ENCODE measurements around the gene PRKG1. TPM values are rescaled to one million over a fixed set of nuclear protein-coding genes. Genes with fewer than 3 reads are reported as not detected.

The PRKG1 gene
- total and polyA plus RNA-seq, 2 of the 4 experiments (the other 2 are of a cell fraction) = 3.5 to 18.3 TPM

DNA sequence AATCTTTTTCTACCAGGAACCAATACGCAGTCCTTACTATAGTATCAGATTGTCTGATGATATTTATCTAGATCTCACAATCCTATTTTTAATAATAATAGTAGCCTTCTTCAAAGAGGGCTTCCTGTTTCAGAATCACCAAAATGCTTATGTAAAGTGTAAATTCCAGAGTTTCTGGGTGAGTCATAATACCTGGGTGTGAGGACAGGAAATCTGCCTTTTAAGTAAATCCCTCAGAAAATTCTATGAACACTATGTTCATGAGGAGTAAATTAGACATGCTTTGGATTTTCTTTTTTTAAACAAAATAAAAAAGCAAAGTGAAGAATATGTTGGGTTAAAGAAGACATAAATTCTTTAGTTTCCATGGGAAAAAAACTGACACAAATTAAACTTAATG, 1260.3 kb downstream of the PRKG1 start:
- Histone ChIP-seq H3K4me1 (ENCODE audit: control insufficient read depth, insufficient read depth, low read length) (peaks cover 3% of the 10 kb centered on the region), H4K5ac (ENCODE audit: low read depth, low read length) (no peak overlapping the region), H3K36me3 (ENCODE audit: control insufficient read depth, insufficient read depth, low read length) (no peaks in the 10 kb centered on the region), H3K9me1 (ENCODE audit: insufficient read depth, low read length) (peaks cover 3% of the 10 kb centered on the region; the same call in 1 of the 2 replicates), H3K4ac (ENCODE audit: low read depth, low read length) (no peak overlapping the region), H4K8ac (ENCODE audit: low read depth in 2 of 2, low read length in 2 of 2) (no peak overlapping the region; a peak in 2 of 4 replicates), H4K20me1 (ENCODE audit: insufficient read depth, low read length) (no peaks in the 10 kb centered on the region), H3K9me3 (ENCODE audit: control insufficient read depth, insufficient read depth, low read length) (no peaks in the 10 kb centered on the region), H2BK5ac (ENCODE audit: low read depth, low read length, poor library complexity, severe bottlenecking) (no peak overlapping the region), H2BK20ac (ENCODE audit: low read depth, low read length) (no peak overlapping the region), H3K27ac (ENCODE audit: insufficient read depth, low read length) (no peak overlapping the region), H3K4me3 (ENCODE audit: insufficient read depth, low read depth, low read length) (no peak overlapping the region), H2AFZ (replicated peaks; ENCODE audit: low read length, poor library complexity) (no peak overlapping the region), H2AK5ac (ENCODE audit: low read depth, low read length) (no peak overlapping the region), H3K23ac (ENCODE audit: low read depth, low read length) (no peak overlapping the region), H3K14ac (replicated peaks; ENCODE audit: low read depth, low read length) (no peak overlapping the region), H2BK15ac (ENCODE audit: low read depth, low read length) (no peak overlapping the region), H3K79me1 (ENCODE audit: low read depth in 1 of 2, low read length in 2 of 2) (no peaks in the 10 kb centered on the region), H3K4me2 (ENCODE audit: low read depth, low read length) (no peak overlapping the region), H3K27me3 (ENCODE audit: control insufficient read depth, insufficient read depth, low read length) (no peaks in the 10 kb centered on the region), H4K91ac (ENCODE audit: insufficient read depth, low read depth, low read length) (no peak overlapping the region), H3K18ac (ENCODE audit: low read depth, low read length) (no peak overlapping the region), H2BK120ac (ENCODE audit: low read depth, low read length) (no peak overlapping the region), H2AK9ac (replicated peaks; ENCODE audit: low read depth, low read length, poor library complexity) (no peak overlapping the region), H3K56ac (ENCODE audit: extremely low read depth, insufficient read depth, low read length) (no peak overlapping the region), H3K9ac (ENCODE audit: low read depth, low read length) (no peak overlapping the region)
- DNase-seq (peak; percentile 31), ATAC-seq (ENCODE audit: low read depth) (no peak)
- POLR2A ChIA-PET (ENCODE audit: unreplicated experiment) = no interaction called here
- WGBS, 2 experiments (ENCODE audit: extremely low coverage in 2 of 2, insufficient read length in 1 of 2) = no CpG with 5 or more reads among the region's 1 CpG
- in situ Hi-C loops (cut with MboI; ENCODE audit: low sequenced_read_pairs) = no loop called here
- dilution Hi-C loops (cut with HindIII; ENCODE audit: low sequenced_read_pairs, unreplicated experiment) = no loop called here
- CTCF ChIA-PET = interaction anchor here (0.7 to 1.8 kb wide), 2 partner anchors 12 to 110 kb away, joined by 3 to 4 read pairs; no protein-coding TSS in a partner anchor
- TF ChIP-seq NFE2L2 (IDR thresholded peaks at IDR 0.05; ENCODE audit: low read depth, low read length) (no peak), RAD21 (IDR thresholded peaks at IDR 0.05; ENCODE audit: low read length) (no peak), FOS (IDR thresholded peaks at IDR 0.05; ENCODE audit: low read depth, low read length) (no peak), RCOR1 (IDR thresholded peaks at IDR 0.05; ENCODE audit: insufficient replicate concordance, low read length) (no peak), RFX5 (IDR thresholded peaks at IDR 0.05; ENCODE audit: low read depth, low read length) (no peak), POLR2A (IDR thresholded peaks at IDR 0.05; ENCODE audit: low read depth, low read length) (no peak), CHD1 (IDR thresholded peaks at IDR 0.05; ENCODE audit: low read depth, low read length) (no peak), SMC3 (IDR thresholded peaks at IDR 0.05; ENCODE audit: low read depth, low read length) (no peak), BHLHE40 (IDR thresholded peaks at IDR 0.05; ENCODE audit: low read depth, low read length) (no peak), CEBPB (IDR thresholded peaks at IDR 0.05; ENCODE audit: low read depth, low read length) (no peak), MAFK (IDR thresholded peaks at IDR 0.05; ENCODE audit: low read depth, low read length) (no peak), MXI1 (IDR thresholded peaks at IDR 0.05; ENCODE audit: borderline replicate concordance, low read depth, low read length) (no peak), MAZ (IDR thresholded peaks at IDR 0.05; ENCODE audit: borderline replicate concordance, low read depth, low read length) (no peak)
- TF ChIP-seq, protein P1, sequence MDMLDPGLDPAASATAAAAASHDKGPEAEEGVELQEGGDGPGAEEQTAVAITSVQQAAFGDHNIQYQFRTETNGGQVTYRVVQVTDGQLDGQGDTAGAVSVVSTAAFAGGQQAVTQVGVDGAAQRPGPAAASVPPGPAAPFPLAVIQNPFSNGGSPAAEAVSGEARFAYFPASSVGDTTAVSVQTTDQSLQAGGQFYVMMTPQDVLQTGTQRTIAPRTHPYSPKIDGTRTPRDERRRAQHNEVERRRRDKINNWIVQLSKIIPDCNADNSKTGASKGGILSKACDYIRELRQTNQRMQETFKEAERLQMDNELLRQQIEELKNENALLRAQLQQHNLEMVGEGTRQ (IDR thresholded peaks at IDR 0.05; ENCODE audit: low read depth, low read length) = no peak
- TF ChIP-seq, protein P2, sequence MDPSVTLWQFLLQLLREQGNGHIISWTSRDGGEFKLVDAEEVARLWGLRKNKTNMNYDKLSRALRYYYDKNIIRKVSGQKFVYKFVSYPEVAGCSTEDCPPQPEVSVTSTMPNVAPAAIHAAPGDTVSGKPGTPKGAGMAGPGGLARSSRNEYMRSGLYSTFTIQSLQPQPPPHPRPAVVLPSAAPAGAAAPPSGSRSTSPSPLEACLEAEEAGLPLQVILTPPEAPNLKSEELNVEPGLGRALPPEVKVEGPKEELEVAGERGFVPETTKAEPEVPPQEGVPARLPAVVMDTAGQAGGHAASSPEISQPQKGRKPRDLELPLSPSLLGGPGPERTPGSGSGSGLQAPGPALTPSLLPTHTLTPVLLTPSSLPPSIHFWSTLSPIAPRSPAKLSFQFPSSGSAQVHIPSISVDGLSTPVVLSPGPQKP (IDR thresholded peaks at IDR 0.05; ENCODE audit: borderline replicate concordance, low read depth, low read length) = no peak
- TF ChIP-seq, protein P3, sequence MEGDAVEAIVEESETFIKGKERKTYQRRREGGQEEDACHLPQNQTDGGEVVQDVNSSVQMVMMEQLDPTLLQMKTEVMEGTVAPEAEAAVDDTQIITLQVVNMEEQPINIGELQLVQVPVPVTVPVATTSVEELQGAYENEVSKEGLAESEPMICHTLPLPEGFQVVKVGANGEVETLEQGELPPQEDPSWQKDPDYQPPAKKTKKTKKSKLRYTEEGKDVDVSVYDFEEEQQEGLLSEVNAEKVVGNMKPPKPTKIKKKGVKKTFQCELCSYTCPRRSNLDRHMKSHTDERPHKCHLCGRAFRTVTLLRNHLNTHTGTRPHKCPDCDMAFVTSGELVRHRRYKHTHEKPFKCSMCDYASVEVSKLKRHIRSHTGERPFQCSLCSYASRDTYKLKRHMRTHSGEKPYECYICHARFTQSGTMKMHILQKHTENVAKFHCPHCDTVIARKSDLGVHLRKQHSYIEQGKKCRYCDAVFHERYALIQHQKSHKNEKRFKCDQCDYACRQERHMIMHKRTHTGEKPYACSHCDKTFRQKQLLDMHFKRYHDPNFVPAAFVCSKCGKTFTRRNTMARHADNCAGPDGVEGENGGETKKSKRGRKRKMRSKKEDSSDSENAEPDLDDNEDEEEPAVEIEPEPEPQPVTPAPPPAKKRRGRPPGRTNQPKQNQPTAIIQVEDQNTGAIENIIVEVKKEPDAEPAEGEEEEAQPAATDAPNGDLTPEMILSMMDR (conservative IDR thresholded peaks at IDR 0.05; ENCODE audit: low read depth, low read length) = no peak
- intact Hi-C loops (cut with micrococcal nuclease) = no loop called here
- BruUV-seq (replicated peaks) = no TSS peak
